Fibroblast of lung (primary cell): ENCODE results near the gene OR4D9.

Source experiments
- CTCF ChIP-seq, 2 donors: IDR thresholded peaks in 1 of 2; conservative IDR thresholded peaks in 1 of 2; 1 replicate in 1 of 2; 2 replicates in 1 of 2; pipeline ENCODE4 v1.5.1; 2011 to 2012; ENCODE audit warnings: low read length in 2 of 2, control low read depth in 1 of 2, inconsistent platforms in 1 of 2, low read depth in 1 of 2, mild to moderate bottlenecking in 1 of 2
- EZH2 ChIP-seq: IDR thresholded peaks from 2 replicates; pipeline ENCODE4 v1.5.1; 2012; ENCODE audit warnings: low read length, control low read depth, mild to moderate bottlenecking; ENCODE audit errors: missing control alignments

DNA sequence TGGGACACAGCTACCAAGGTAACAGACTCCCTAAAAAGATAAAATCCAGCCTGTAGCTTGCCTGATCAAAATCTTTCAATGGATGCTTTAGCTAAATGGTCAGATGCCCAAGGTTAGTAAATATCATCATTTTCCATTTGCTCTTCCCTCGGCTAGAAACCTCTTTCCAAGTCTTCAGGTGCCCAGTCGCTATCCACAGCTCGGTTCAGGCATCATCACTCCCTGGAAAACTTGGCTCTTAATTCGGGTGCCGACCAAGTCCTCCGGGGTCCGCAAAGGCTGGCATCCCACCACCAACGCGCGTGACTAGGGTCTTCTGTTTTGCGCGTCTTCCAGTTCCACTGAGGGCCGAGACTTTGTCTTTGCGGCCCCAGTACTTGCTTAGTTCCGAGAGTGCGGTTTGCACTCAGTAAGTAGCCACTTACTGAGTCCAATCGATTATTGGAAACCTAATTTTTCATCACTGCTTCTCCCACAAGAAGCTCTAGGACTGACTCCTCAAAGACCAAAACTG, 44.3 kb downstream of the OR4D9 start:
- TF ChIP-seq CTCF (conservative IDR thresholded peaks at IDR 0.05 in 1 of 2, IDR thresholded peaks at IDR 0.05 in 1 of 2; ENCODE audit: low read depth in 1 of 2, low read length in 2 of 2) (no peak), EZH2 (no peak)
